Amniotic stem cell (primary cell): ENCODE measurements around the gene KIAA1328.
"Not testable (repeated sequence)": the region's sequence is repeated elsewhere in the genome, so short reads cannot be mapped to it uniquely, and the experiment has no call there.

Experiments used
- DNase-seq: peaks from one replicate; lab custom pipeline; 2025; lab: John Stamatoyannopoulos, UW

The KIAA1328 gene

DNA sequence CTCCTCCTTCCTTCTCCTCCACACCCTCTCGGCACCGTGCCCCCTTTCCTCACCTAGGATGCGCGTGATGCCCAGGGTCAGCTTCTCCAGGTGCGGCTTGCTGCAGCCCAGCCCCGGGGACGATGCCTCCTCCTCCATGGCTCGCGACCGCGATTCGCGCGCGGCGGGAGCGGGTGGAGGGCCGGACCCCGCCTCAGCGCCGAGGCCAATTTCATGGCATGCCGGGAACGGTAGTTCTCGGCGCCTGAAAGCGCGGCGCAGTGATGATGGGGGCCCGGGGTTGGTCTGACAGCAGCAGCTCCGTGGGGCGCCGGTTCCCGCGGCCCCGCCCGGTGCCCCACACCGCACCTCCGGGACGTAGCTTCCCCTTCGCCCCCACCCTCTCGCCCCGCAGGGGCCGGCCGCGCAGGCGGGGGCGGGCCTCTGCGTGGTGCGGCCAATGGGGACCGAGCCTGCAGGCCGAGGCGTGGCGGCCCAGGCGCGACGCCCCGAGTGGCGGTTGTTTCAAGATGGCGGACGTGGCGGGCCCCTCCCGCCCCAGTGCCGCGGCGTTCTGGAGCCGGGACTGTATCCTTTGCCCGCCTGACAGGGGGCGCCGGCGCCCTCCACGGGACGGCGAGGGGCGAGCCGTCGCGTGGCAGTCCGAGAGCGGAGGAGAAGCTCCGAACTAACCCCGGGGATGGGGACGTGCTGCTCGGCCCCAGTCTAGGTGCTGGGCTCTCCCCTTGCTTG lies at the start of gene KIAA1328, which contains the start of gene TPGS2:
Gene KIAA1328, plus strand, starts transcription at position 498 of the 732 bp plus-strand sequence. Its CDS starts 12 bp downstream, at position 510.
Gene TPGS2, minus strand, starts transcription at position 373 of the 732 bp plus-strand sequence. Its CDS starts 235 bp downstream, at position 138.
- peak; percentile 58 for DNase-seq

DNA sequence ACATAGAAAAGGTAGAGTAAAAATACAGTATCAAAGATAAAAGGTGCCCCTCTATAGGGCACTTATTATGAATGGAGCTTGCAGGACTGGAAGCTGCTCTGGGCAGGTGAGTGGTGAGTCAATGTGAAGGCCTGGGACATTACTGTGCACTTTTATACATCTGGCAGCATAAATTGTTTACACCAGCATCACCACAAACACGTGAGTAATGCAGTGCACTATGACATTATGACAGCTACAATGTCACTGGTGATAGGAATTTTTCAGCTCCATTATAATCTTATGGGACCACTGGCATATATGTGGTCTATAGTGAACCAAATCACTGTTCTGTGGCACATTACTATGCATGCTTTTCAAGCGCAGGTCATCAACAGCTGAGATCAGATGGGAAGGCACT lies 48.2 kb upstream of the KIAA1328 start:
- DNase-seq, result no peak

DNA sequence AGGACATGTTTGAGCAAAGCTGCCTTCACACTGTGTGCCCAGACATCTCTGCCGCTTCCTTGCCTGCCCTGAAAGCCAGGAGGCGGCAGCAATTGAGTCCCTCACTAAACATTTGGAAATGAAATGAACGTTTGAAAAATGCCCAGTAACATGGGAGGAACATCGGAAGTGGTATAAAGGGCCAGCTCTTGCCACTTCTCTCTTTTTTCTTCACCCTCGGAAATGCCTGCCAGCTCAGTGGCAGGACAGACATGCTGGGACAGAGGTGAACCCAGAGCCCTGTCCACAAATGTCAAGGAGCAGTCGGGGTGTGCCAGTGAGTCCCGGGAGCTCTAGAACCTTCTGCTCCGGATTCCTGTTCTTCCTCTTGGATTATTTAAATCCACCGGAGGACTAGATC lies 46.2 kb upstream of the KIAA1328 start:
- DNase-seq, result no peak

DNA sequence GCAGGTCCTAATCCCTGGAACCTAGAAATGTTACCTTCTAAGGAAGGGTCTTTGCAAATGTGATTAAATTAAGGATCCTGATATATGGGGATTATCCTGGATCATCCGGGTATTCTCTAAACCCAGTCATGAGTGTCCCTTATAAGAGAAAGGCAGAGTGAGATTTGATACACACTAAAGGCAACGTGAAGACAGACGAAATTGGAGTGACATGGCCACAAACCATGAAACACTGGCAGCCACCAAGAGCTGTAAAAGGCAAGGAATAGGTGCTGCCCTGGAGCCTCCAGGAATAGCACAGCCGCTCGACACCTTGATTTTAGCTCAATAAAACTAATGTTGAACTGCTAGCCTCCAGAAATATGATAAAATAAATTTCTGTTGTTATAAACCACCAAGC lies 45.1 kb upstream of the KIAA1328 start:
- DNase-seq, result no peak

DNA sequence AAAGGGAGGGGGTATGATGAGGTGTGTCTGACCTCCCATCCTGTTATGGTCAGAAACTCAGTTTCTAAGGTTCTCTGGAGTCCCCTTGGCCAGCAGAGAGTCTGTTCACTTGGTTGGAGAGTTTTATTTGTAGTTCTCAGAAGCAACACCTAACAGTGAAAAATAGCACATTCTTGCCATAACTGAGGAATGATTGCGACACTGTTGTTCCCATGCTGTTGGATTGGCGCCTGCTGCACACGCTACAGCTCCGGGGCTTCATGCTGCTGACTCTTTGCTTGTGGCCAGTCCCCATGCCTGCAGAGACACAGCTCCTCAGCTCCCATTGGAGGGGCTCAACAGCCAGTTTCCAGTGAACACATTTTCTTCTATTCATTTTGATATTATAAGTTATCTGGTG lies 42.2 kb upstream of the KIAA1328 start:
- no peak for DNase-seq

DNA sequence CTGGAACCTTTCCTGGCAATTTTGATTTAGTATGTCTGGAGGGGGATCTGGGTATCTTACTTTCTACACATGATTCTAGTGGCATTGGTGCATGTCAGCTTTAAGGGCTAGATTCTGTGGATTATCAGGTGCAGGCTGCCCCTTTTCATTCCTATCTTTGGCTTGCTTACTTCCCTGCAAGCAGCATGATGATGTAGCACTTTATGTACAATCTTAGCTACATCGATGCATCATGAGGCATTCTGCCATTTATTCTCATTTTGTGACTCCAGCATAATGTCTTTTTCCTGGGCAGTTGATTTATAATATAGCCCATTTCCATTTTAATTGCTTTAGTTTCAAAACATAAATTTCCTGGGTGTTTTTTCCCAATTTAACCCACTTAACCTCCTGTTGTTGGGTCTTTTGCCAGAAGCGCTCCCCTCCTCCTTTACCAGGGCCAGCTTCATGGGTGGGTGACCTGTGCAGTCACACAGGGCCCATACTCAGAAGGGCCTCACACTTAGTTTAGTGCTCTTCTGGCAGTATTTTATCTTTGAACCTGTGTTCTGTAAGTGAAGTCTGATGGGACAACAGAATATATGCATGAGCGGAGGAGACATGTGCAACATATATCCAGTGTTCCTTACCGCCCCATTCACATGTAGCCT lies 36.2 kb upstream of the KIAA1328 start:
- no peak for DNase-seq

DNA sequence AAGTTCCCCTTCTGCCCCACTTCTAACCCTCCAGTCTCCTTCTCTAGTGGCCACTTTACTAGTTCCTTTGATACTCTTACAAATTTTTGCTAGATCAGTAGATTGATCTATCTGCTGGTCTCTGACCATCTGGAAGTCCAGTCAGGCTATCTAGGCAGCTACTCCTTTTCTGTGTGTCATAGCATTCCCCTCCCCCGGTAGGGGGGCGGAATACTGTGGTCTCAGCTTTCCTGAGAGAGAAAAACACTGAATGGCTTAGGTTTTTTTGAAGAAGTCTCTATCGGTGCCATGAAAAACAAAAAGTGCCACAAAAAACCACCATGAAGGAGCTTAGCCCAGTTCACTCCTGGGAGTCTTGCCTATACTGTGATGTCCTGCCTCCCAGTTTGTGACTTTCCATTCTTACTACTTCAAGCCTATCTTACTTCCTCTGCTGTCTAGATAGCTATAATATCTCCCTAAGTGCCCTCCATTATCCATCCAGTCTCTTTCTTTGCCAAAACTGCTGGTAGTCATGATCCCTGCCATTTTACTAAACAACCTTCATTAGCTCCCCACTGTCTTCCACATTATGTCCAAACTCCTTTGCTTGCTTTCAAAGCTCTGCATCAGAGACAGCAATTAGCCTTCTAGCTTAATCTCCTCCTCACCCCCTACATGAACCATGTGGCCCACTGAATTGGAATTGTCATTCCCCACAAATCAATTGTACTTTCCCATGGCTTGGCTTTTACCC lies 30.0 kb upstream of the KIAA1328 start:
- DNase-seq, result no peak

DNA sequence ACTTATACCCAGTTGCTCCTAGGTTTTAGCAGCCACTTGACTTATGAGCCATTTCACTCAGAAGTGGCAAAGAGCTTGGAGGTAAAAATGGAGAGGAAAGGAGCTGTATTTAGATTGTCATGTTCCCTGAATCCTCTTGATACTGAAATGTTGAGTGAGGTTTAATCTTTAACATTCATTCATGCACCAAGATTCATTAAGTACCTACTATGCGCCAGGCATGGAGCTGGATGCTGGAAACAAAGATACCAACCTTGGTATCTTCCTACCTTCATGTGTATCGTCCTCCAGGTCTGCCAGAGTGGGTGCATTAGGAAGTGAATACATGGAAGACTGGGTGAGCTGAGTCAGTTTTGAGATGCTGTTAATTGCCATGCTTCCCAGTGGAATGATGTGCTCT lies 23.8 kb upstream of the KIAA1328 start:
- no peak for DNase-seq

DNA sequence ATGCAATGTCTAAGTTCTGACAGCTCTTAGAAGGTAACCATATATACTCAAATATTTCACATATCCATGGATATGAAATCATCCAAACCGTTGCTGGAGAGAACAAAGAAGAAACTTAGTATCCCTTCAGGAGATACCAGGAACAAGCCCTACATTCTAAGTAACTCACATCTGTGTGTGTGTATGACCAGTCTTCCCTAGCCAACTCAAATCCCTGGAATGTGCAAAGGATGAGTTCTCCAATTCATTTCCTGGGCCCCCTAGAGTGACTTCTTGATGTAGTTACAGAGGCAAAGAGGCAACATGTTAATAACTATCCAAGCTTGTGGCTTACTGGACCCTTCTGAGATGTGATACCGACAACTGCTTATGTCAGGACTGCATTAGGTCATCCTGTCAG lies 20.2 kb upstream of the KIAA1328 start:
- peak; percentile 8 for DNase-seq

DNA sequence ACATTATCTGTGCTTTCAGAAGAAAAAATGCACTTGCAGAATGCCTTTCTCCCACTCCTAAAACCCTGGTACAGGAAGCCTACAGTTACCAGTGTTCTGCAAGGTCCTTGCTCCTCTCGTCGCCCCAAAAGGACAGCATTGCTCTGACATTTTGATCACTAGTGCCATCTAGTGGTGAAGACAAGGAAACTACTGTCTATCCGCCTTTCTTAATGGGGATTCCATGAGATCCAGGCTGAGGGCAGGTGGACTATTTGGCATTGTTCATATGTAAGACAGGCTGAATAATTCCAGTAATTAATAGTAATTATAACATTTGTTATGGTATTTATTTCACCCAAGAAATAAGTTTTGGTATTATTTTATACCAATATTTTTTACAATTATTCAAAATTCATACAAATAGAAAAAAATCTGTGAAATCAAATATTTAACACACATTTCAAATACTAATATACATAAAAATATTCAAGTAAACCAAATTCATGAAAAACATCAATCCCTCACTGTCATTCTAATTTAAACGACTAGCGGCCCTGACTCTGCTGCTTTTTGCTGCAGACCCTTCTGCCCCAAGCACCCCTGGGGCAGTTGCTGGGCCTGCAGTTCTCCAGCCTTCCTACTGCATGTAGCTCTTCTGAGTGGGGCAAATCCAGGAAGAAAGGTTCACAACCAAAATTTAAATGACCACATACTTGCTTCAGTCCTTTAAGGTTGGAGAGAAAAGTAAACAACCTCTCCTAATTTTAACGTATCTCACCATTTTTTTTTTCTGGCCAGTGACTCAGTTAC lies 19.1 kb upstream of the KIAA1328 start:
- peak; percentile 54 for DNase-seq

DNA sequence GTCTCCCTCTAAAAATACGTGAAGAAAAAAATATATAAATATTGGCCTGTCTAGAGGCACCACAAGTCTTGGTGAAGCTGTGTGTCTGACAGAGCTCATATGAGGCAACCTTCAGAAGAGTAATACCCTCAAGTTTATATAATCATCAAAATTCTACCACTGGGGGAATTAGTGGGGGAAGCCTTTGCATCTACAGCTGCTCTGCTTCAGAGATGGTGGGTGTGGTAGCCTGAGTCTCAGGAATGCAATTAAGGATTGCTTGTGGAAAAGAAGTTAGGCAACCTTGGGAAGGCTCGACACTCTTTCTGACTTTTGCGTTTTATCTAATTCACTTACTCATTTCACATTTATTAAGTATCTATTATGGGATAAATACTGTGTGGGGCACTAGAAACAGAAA lies 17.5 kb upstream of the KIAA1328 start:
- no peak for DNase-seq

DNA sequence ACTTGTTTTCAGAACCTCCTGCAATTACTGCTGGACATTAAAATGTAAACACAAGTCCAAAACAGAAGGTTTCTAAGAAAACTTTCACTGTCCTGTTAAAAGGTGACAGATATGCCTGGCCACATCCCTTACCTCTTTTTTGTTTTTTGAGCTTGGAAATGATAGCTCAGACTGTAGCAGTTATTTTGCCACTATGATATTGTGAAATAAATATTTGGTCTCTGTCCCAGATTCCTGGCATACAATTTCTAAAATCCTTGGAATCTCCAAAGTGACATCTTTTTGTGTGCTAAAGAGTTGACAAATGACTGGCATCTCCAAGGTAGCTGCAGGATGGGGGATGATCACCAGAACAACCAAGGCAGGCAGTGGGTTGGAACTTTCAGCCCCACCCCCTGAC lies 17.0 kb upstream of the KIAA1328 start:
- DNase-seq, result no peak

DNA sequence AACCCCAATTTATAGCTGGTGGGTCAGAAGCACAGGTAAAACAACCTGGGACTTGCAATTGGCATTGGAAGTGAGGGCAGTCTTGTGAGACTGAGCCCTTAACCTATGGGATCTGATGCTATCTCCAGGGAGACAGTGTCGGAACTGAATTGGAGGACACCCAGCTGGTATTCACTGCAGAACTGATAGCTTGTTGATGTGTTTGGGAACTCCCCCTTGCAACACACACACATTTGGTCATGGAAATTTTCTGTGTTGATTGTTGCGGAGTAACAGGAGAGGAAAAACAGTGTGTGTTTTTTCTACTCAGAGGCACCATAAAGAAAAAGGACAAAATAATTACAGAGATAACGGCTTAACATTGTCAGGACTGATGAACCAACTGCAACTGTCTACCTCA lies 16.2 kb upstream of the KIAA1328 start:
- no peak for DNase-seq

DNA sequence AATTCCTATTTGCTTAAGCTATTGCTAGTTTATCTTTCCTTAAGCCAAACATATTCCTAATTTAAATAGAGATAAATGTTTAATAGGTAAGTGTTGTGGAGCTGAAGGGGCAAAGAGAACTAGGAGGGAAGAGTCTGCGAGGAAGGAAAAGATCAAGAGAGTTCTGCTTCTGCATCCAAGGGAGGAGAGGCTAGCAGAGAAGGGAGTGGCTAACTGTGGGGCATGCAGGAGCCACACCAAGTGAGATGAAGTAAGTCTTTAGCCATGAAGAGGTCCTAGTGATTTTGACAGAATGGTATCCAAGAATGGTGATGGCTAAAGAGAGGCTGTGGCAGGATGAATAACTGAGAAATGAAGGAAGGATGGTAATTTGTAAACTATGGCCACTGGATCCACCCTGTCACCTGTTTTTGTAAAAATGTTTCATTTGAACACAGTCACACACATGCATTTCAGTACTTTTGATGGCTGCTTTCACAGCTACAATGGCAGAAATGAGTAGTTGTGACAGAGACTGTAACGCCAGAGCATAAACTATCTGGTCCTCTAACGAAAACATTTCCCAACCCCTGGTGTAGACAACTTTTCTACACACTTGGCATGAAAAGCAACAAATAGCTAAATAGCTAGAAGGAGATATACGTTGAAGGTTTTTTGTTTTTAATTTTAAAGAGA lies 15.7 kb upstream of the KIAA1328 start:
- DNase-seq, result no peak

DNA sequence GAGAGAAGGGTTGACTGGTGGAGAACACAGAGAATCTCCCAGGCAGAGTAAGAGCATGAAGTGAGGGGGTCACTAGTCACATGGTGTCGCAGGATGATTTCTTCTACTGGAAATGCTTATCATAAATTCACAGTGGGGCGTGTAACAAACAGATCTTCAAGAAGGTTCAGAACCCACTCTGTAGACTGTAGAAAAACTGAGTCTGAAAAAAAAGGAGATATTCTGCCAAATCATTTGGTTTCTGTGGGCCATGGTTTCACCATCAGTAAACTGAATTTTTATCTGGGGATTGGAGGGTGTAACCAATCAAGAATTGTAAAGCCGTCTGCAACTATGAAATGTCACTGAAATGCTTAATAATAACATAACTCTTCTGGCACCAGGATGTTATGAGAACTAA lies 15.1 kb upstream of the KIAA1328 start:
- DNase-seq, result no peak

DNA sequence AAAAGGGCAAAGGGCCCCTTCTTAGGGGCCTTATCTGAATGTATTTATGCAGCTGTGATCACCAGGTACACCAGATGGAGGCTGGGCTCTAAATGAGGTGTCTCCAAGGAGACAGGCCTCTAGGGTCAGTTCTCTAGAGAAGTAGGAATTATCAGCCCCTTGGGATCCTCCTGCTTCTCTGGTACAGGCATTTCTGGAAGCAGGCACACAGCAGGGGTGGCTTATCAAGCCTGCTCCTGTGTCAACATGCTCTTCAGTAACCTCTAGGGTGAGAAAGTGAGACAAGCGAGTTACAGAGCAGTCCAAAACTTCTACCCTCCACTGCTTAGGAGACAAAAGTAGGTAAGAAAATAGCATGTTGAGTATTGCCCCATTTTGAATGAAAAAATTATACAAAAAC lies 13.9 kb upstream of the KIAA1328 start:
- no peak for DNase-seq

DNA sequence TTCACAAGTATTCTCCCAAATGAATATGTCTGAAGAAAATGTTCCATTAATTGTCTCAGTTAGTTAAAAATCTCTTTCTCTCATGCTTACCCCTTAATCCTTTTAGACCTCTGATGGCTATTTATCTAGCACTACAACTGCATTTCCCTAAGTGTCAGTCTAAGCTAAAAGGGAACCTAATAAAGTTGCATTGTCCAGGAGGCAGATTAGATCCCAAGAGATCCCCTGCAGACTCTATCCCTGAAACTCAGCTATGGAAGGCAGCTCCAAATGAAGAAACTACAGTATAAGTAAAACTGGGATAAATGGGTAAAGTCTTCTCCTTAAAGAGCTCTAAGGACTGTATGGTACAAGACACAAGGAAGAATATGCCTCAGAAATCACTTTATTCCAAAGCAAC lies 12.8 kb upstream of the KIAA1328 start:
- DNase-seq, result not testable (repeated sequence)

DNA sequence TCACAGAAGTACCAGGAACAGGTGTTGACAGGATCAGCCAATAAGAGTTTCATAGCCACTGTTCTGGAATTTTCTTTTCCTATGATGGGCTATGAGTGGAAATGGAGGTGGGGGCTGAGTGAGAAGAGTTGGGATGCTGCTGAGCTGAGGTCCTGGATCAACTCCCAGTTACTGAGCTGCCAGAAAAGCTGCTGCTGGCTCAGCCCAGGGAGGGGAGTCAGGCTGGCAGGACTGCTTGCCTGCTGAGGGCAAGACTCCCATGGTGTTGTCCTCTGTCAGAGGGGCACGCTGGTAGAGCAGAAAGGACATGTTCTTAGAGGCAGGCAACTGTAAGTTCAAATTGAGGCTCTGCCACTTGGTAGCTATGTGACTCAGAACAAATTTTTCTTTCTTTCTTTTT lies 11.9 kb upstream of the KIAA1328 start:
- no peak for DNase-seq

DNA sequence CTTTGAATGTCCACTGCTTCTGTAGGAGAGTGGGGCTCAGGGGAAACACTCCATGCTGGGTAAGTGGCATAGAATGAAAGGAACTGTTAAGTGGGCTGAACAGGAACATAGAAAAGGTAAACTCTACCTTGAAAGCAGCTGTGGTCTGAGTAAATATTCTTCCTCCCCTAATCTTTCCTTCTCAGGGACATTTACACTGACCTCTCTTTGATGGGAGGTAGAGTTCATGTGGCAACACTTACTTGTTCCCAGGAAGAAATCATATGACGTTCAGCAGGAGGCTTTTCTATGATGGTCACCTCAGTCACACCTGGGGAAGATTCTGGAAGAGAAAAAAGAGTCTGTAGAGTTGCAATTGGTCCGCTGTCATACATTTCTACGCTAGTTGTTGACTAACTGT lies 10.3 kb upstream of the KIAA1328 start:
- no peak for DNase-seq

DNA sequence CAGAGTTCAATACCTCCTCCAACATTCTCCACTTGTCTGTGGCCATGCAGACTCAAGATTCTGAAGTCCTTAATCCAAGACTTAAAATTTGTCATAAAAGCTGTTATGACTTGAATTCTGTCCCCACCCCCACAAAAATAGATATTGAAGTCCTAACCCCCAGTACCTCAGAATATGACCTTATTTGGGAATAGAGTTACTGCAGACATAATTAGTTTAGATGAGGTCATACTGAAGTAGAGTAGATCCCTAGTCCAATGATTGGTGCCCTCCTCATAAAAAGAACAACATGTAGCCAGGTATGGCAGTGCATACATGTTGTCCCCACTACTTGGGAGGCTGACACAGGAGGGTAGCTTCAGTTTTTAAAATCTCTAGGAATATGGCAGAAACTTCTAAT lies 9.3 kb upstream of the KIAA1328 start:
- no peak for DNase-seq

DNA sequence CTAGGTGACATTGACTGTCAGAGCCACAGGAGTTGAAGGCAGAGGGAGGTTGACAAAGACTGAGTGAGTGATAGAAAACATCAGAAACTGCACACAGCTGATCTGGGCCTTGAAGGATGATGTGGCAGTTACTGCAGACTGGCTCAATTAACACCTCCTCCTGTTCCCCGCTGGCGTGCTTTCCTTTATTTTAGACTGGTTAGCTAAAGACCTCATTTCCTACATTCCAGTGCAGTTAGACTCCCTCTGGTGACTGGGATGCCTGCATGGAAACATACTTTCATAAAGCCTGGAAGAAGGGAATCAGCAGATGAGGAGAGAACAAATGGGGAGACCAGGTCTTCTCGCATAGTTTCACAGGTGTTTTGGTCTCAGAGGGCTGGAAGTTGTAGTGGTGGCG lies 7.2 kb upstream of the KIAA1328 start:
- DNase-seq, result no peak

DNA sequence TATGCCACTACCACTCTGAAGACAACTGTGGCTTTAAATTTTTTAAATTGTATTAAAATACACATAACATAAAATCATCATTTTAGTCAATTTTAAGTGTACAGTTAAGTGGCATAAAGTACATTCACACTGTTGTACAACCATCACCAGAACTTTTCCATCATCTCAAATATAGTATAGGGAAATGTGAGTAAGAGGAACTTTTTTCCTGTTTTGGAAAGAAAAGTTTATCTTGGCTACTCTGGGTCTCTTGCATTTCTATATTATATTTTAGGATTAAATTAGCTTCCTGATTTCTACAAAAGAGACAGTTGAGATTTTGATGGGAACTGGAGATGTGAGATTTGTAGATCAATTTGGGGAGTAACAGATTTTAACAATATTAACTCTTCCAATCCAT lies 3.4 kb upstream of the KIAA1328 start:
- DNase-seq, result no peak
